Uterus (tissue), 4 donors: Measurements from ENCODE around the gene SUCNR1. TPM values are rescaled to one million over a fixed set of nuclear protein-coding genes. Genes with fewer than 3 reads are reported as not detected.

Source experiments
- DNase-seq, 2 donors: peaks; one replicate each; pipeline ENCODE4 v3.0.0-alpha.2; 2019 to 2020
- H3K27ac ChIP-seq, 2 donors: fragments of 200-600 bp; sonication (generic); 1 replicate in 1 of 2; 2 replicates in 1 of 2; pipeline ENCODE4 v1.5.1; 2016 to 2018
- H3K27me3 ChIP-seq, 2 donors: fragments of 200-600 bp; sonication (generic); one replicate each; pipeline ENCODE4 v1.5.1; 2018 to 2019; ENCODE audit warnings: control low read depth in 1 of 2
- H3K36me3 ChIP-seq, 2 donors: fragments of 200-600 bp; sonication (generic); one replicate each; pipeline ENCODE4 v1.5.1; 2019; ENCODE audit warnings: control low read depth in 1 of 2
- H3K4me1 ChIP-seq, 2 donors: fragments of 200-600 bp; sonication (generic); one replicate each; pipeline ENCODE4 v1.5.1; 2018 to 2019; ENCODE audit warnings: control low read depth in 1 of 2
- H3K4me3 ChIP-seq, 2 donors: fragments of 200-600 bp; sonication (generic); 1 replicate in 1 of 2; 2 replicates in 1 of 2; pipeline ENCODE4 v1.5.1; 2018 to 2019; ENCODE audit warnings: mild to moderate bottlenecking in 1 of 2
- H3K9me3 ChIP-seq, 2 donors: fragments of 200-600 bp; sonication (generic); one replicate each; pipeline ENCODE4 v1.5.1; 2019; ENCODE audit warnings: control low read depth in 1 of 2
- POLR2A ChIP-seq, 2 donors: fragments of 450-650 bp; IDR thresholded peaks; one replicate each; pipeline ENCODE4 v1.6.1; 2016; ENCODE audit warnings: antibody characterized with exemption in 2 of 2, mild to moderate bottlenecking in 1 of 2, moderate library complexity in 1 of 2
- intact Hi-C: fragments of 100-400 bp; cut with DNase I; formaldehyde crosslinking; loops from one replicate; pipeline ENCODE4 v1.15.1; 2023; ENCODE audit warnings: low total_unique reads
- total RNA-seq, 4 donors: library from RNA; depleted of rRNA in 3 of 4; stranded (reverse); fragments of >200 nt in 3 of 4; gene quantifications; one replicate each; pipeline versions ENCODE4 v1.1.0 to v1.2.4, GENCODE V29; 2014 to 2023
- TF ChIP-seq, protein P1 (sequence below), 4 experiments: fragments of 200-600 bp in 2 of 4; fragments of 450-650 bp in 2 of 4; sonication (generic) in 2 of 4; IDR thresholded peaks; one replicate each; pipeline ENCODE4 v1.5.1; 2016 to 2019; ENCODE audit warnings: antibody characterized with exemption in 4 of 4, mild to moderate bottlenecking in 2 of 4, moderate library complexity in 1 of 4
- donor health status: DM: yes; HTN: yes; CAD: no.

Gene SUCNR1
- total RNA-seq, 4 donors from 2014 or later, result 0.21 to 0.59 TPM; not detected in 2

DNA sequence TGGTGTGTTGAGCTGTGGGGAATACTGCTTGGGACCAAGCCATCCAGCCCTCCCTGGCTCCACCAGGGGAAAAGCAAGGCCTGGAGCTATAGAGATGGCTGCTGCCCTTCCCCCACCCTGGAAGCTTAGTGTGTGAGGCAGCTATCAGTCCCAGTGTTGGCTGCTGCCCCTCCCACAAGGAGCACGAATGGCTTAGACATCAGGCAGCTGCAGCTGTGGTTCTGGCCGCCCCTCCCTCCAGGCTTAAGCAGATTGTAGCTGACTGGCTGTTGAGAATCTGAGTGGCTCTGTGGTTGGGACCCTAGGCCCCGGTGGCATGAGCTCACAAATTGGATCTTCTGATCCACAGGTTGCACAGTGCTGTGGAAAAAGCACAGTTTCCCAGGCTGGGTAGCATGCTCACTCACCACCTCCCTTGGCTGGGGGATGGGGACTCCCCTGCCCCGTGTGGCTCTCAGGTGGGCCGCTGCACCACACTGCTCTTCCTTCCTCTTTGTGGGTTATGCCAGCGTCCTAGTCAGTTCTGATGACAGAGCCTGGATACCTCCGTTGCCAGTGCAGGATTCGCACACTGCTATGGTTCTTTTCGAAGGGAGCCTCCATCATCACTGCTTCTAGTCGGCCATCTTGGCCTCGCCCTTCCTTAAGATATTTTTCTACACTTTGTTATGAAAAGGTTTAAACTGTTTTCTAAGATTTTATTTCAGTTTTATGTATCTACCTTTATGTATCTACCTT is 21.2 kb upstream of the SUCNR1 start:
- Histone ChIP-seq H3K27ac (no peak overlapping the region), H3K9me3 (no peaks in the 10 kb centered on the region), H3K36me3 (no peaks in the 10 kb centered on the region), H3K4me3 (no peak overlapping the region), H3K4me1 (no peaks in the 10 kb centered on the region), H3K27me3 (no peaks in the 10 kb centered on the region)
- intact Hi-C loops, result no loop called here
- TF ChIP-seq POLR2A (IDR thresholded peaks at IDR 0.05), result no peak
- TF ChIP-seq, protein P1, sequence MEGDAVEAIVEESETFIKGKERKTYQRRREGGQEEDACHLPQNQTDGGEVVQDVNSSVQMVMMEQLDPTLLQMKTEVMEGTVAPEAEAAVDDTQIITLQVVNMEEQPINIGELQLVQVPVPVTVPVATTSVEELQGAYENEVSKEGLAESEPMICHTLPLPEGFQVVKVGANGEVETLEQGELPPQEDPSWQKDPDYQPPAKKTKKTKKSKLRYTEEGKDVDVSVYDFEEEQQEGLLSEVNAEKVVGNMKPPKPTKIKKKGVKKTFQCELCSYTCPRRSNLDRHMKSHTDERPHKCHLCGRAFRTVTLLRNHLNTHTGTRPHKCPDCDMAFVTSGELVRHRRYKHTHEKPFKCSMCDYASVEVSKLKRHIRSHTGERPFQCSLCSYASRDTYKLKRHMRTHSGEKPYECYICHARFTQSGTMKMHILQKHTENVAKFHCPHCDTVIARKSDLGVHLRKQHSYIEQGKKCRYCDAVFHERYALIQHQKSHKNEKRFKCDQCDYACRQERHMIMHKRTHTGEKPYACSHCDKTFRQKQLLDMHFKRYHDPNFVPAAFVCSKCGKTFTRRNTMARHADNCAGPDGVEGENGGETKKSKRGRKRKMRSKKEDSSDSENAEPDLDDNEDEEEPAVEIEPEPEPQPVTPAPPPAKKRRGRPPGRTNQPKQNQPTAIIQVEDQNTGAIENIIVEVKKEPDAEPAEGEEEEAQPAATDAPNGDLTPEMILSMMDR (IDR thresholded peaks at IDR 0.05), result no peak
- no peak for DNase-seq

DNA sequence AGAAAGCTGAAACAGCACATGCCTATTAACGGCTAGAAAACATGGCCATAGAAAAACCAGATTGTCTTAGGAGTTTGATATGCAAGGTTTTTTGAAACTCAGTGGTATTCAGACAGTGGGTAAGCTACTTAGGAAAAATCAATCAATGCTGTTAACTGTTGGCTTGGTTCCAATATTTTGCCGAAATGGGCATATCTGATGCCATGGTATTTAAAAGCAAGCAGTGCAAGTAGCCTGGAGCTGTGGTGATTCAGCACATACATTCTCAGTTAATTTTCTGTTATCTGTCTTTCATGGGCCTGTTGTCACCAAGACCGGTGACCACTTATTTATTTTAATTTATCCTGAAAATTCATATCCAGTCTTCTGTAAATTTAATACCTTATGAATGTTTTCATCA is 17.3 kb upstream of the SUCNR1 start:
- Histone ChIP-seq H3K9me3 (no peaks in the 10 kb centered on the region), H3K36me3 (no peaks in the 10 kb centered on the region), H3K4me1 (no peaks in the 10 kb centered on the region), H3K27me3 (no peaks in the 10 kb centered on the region), H3K4me3 (no peak overlapping the region), H3K27ac (no peak overlapping the region)
- no peak for DNase-seq
- intact Hi-C loops, result no loop called here
- TF ChIP-seq, protein P1 (IDR thresholded peaks at IDR 0.05), result no peak
- no peak for TF ChIP-seq POLR2A (IDR thresholded peaks at IDR 0.05)

DNA sequence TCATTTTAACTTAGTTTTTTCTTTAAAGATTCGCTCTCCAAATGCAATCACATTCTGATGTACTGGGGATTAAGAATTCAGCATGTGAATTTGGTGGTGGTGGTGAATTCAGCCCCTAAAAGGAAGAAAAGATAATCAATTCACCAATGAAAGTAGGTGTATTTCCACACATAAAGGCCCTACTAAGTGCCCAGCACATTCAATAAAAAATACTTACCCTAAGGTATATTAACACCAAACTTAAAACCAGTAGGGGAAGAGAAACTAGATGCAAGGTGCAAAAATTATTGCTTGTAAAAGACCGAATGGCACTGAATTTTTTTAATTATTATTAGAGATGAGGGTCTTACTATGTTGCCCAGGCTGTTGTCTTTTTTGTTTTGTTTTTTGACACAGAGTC is 16.8 kb upstream of the SUCNR1 start:
- Histone ChIP-seq H3K9me3 (no peaks in the 10 kb centered on the region), H3K27ac (no peak overlapping the region), H3K27me3 (no peaks in the 10 kb centered on the region), H3K4me3 (no peak overlapping the region), H3K4me1 (no peaks in the 10 kb centered on the region), H3K36me3 (no peaks in the 10 kb centered on the region)
- TF ChIP-seq POLR2A (IDR thresholded peaks at IDR 0.05), result no peak
- TF ChIP-seq, protein P1 (IDR thresholded peaks at IDR 0.05), result no peak
- DNase-seq, result no peak
- intact Hi-C loops, result no loop called here

DNA sequence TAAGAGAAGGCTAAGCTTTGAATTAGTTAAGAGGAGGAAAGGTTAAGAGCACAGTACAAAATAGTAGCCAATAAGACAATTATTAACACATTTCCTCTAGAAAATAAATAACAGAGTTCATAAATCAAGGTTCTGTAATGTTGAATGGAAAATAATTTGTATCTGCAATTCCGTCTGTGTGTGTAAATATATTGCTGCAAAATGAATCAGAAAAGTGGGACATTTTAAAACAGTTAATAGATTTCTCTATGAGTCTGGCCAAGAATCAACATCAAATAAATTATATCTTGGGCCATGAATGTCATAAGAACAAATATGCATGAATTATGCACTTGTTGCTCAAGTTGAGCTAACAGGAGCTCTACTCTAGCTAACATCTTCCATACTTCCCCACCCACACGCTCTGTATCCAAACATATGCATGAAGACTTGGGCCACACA is 14.2 kb upstream of the SUCNR1 start:
- Histone ChIP-seq H3K4me1 (no peaks in the 10 kb centered on the region), H3K4me3 (no peak overlapping the region), H3K36me3 (no peaks in the 10 kb centered on the region), H3K27ac (no peak overlapping the region), H3K9me3 (no peaks in the 10 kb centered on the region), H3K27me3 (no peaks in the 10 kb centered on the region)
- DNase-seq, result no peak
- intact Hi-C loops, result no loop called here
- TF ChIP-seq, protein P1 (IDR thresholded peaks at IDR 0.05), result no peak
- TF ChIP-seq POLR2A (IDR thresholded peaks at IDR 0.05), result no peak

DNA sequence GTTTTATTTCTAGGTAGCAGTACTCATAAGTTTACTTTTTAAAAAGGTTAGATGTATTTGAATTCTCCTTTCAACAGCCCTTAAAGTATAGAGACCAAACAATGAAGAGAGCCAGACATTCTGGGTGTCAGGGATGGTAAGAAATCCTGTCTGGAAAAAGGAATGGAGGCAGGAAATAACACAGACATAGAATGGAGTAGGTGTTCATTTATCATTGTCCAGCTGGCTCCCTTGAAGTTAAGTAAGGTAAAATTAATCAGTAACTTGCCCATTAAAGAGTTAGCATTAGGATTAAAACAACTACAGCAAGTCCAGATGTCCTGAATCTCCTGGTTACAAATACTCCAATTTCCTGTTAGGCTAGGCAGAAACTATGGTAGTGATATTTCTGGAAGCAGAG is 13.5 kb upstream of the SUCNR1 start:
- Histone ChIP-seq H3K36me3 (no peaks in the 10 kb centered on the region), H3K4me3 (no peak overlapping the region), H3K27ac (no peak overlapping the region), H3K9me3 (no peaks in the 10 kb centered on the region), H3K27me3 (no peaks in the 10 kb centered on the region), H3K4me1 (no peaks in the 10 kb centered on the region)
- no peak for DNase-seq
- TF ChIP-seq, protein P1 (IDR thresholded peaks at IDR 0.05), result no peak
- no peak for TF ChIP-seq POLR2A (IDR thresholded peaks at IDR 0.05)
- intact Hi-C loops, result no loop called here
